Suppressor macrophage treated with lipopolysaccharide for 4 hours (primary cell): ENCODE data around the gene SCG3.

Experiments used
- DNase-seq: peaks from one replicate; pipeline ENCODE4 v3.0.0-alpha.2; 2020

The SCG3 gene

DNA sequence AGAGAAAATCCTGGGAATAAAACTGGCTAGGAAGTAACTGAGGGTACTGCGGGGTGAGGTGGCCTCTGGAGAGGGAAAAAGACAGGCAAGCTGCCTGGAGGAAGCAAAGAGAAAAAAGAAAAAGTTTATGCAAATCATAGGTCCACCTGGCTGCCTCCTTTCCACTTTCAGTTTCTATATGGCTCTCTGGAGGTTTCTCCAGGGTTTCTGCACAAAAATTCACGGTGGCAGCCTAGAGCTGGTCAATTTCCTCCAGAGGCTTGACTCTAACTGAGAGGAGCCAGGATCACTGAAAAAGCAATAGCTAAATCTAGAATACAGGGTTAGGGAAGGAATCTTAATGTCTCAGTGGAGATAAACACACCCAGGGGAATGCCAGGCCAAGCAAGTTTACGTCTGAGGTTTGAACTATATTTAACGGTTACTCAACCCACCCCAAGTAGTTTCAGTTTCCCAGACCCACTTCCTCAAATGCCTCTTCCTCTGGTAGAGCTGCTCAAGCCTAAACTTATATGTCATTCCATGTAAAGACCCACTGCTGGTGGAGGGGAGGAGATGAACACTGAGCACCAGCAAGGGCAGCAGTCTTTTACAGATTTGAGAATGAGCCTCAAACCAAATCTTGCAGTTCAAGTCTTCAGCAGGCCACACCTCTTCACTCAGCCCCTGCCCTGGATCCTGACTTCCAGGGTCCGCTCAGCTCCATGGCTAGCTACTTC, 50.4 kb downstream of the SCG3 start:
- DNase-seq = peak; percentile 96

DNA sequence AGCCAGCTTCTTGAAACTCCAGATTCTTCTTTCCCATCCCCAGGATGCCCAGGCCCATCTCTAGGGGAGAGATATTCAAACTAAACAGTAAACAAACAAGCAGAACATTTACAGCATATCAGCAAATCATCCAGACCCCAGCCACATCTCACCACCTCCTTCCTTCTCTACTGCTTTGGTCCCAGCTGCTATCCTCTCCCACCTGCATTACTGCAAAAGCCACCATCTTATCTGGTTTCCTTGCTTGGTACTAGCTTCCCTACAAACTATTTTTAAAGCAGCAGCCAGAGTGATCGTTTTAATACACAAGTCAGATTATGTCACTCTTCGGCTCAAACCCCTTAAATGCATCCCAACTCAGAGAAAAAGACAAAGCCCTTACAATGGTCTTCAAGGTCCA, 51.3 kb downstream of the SCG3 start:
- no peak for DNase-seq

DNA sequence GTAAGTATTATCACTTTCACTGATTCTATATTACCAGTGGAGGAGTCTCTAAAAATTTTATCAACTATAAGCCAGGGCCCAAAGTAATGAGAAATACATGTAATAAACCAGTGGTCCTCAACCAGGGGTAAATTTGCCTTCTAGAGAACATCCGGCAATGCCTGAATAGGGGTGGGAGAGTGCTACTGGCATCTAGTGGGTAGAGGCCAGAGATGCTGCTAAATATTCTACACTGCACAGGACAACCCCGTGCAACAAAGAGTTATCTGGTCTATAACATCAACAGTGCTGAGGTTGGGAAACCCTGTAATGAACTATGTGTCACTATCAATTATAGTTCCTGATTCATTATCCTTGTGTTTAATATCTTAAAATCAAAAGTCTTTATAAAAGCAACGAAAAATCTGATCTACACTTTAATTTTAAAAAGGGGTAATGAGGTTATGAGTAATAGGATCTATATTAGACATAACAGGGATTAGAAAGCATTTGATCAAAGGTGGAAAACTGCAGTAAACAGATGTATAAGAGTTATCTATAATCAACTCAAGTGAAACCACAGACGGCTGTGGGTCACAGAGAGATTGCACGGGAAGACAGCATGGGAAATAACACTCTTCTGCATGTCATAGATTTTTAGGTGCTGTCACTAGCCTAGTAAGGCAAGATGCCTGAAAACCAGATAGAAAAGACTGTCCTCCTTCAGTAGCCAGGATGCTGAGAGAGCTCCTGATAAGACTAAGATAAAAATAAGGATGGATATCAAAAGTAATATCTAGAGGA, 54.1 kb downstream of the SCG3 start:
- DNase-seq = peak; percentile 37

DNA sequence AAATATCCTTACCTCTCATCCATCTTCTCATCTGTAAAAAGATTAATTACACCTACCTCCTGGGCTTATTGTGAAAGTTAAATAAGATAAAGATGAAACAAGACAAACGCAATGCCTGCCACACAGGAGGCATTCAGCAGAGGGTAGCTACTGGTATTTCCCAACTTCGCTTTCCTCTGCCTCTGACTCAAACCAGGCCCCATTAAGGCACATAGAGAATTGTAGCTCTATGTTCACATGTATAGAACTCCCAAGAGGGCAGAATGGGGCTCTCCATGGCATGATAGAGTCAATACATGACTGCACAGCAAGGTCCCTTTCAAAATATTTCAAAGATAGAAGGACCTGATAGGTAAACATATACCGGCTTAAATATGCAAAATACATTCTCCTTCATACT, 54.8 kb downstream of the SCG3 start:
- peak; percentile 71 for DNase-seq

DNA sequence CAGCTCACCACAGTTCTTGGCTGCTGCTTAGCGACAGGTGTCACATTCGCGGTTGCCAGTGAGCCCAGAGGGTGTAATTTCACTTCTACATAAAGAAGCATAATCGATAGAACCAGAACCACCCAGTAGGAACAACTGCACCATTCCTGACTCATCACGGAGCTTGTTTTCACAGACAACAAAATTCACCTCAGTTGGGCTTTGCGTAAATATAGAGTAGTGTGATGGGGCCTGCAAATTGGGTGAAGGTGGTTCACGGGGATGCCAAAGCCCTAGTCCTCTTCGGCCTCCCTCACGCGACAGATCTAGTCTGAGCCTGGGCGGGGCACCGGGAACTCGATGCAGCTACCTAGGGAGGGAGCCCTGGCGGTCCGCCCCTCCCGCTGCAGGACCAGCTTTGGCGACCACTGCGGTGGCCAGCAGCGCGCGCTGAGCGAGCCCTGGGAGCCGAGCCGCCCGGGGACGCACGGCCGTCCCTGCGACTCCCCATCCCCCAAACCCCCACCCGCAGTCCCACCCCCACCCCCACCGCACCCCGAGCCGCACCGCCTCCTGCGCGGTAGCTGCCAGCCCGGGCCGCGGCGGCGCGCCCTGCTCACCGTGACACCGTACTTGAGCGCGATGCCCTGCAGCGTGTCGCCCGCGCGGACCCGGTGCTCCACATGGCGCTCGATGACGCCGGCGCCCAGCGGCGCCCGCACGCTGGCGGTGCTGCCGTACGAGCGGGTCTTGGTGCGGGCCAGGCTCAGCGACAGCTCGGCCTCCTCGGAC, 55.6 kb downstream of the SCG3 start:
- peak; percentile 29 for DNase-seq

DNA sequence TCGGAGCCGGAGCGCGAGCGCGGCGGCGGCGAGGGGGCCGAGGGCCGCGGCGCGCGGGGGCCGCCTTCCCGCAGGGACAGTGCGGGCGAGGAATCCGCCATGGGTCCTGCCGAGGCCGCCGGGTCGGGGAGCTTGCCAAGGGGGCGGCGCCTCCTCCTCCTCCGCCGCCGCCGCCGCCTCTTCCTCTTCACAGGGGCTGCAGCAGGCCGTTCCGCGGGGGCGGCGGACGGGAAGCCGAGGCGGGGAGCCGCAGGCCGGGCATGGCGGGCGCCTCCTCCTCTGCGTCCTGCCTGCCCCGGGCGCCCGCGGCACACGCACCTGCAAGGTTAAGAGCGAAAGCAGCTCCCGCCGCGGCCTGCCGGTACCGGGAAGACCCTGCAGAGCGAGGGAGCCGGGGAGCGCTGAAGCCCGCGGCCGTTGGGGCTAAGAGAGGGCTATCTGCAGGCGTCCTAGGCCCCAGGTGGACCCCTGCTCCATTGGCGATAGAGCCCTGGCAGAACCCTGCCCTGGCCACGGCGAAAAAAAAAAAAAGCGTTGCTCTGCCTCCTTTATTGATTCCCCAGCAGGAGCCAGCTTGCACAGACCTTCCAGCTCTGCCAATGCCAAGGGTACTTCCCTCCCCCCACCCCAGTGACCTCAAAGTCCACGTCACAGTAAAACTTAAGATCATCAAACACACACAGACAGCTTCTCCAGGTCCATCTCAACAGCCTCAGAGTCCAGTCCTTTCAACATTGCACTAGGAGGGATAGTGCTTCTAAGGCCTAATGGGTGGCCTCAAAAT, 56.4 kb downstream of the SCG3 start, which contains the start of gene LYSMD2:
LYSMD2 (minus strand) TSS at position 134 of the 784 bp plus-strand sequence; CDS start at position 101, 33 bp downstream.
- peak; percentile 75 for DNase-seq

DNA sequence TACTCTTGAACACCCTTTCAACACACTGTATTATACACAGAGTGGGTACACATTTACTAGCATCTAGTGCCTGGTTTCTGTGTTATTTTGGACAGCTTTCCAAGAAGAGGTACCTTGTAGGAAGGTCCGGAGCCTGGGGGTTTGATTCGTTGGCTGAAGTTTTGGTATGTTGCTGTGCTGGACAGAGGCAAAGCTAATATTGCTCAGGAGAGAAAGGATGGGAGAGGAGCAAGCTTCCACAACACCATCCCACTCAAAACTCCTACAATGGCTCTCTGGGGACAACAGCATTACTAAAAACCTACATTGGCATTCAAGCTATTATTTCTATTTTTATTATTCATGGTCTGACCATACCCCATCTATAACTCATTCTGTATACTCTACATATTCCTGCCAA, 57.2 kb downstream of the SCG3 start:
- DNase-seq = no peak

DNA sequence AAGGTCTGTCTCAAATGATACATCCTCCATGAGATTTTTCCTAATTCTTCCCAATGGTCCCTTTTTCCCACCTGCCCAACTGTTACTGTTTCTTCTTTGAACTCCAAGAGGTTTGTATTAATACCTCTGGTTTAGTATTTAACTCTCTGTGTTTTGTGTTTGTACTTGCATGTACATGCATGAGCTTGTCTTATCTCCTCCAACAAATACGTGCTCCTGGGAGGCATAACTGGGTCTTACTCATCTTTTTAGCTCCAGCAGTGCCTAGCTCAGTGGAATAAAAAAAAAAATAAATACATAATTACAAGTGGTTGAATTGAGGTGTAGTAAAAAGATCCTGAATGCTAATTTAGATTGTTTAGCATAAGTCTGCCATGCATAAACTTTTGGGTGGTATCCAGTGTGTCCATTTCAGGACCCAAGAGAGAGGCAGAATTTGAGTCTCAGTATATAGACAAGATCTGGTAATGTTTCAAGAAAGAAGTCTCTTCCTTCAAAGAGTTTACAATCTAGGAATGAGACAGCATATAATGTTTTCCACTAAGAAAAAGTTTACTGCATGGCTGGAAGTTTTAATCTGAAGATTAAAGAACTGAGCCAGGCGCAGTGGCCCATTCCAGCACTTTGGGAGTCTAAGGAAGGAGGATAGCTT, 57.9 kb downstream of the SCG3 start:
- DNase-seq = no peak

DNA sequence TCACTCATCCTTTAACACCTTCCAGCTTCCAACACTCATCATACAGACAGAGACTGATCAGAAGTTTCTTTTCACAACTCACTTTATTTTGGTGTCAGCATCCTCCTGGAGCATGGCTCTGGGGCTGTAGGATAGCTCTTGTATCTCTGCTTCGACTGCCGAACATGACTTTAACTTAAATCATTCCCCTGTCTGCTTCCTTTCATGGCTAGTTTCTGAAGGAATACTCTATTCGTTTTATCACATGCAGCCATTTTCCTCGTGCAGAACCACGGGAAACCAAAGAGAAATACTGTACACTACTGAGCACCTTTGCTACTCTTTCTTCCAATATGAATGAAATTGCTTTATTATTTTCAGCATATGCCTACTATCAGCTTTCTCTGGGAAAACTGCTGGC, 68.0 kb downstream of the SCG3 start:
- DNase-seq = no peak

DNA sequence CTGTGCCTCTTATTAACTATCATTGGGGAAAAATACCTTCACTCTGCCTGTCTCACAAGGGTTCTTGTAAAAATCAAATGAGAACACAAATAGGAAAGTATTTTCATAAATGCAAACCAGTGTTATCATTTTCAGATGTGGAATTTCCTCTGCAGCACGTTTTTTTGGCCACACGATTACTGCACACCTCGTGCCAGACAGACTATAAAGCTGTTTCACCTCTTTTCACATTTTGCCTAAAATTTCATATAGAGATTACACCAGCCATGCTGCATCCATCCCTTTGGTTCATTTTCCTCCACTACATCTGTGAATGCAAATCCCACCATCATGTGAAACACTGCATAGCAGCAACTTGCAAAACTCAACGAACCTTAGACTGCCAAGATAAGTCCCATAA, 68.9 kb downstream of the SCG3 start:
- no peak for DNase-seq

DNA sequence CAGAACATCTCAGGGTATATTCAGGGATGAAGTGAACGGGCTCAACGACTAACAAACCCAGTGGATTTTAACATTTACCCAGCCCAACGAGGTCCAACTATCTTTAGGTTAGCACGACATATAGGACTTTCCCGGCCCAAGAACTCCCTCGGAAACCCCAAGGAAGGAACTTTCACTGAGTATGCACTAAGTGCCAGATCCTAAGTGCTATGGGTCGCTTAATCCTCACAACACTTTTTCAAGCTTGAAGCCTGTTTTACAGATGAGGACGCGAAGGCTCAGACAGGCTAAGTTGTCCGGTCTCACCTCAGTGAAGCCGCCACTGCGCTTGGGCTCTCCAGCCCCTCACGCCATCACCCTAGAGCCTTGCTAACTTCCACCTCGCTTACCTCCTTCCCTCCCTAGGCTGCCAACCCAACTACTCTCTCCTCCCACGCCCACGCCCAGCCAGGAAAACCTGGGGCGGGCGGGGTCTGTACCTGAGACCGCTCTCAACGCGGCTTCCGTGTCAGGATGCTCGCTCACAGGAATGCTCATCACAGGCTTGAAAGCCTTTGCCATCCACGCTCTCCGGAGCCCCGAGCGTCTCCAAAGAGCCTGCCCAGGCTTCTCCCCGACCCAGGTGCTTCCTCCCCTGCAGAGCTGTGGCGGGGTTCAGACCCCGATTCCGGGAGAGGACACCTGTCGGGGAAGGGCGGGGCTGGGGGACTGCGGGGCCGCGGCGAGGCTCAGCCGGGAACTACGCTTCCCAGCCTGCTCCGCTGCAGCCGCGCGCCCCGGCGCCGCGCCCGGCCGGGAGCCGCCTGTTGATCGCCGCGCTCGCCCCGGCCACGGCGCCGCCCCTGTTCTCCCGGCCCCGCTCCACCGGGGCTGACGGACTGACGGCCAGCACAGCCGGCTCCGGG, 69.7 kb downstream of the SCG3 start, which contains the start of gene TMOD2:
TMOD2 (plus strand) TSS at position 806 of the 905 bp plus-strand sequence. CDS start 14,845 bp downstream, outside the sequence.
- peak; percentile 47 for DNase-seq

DNA sequence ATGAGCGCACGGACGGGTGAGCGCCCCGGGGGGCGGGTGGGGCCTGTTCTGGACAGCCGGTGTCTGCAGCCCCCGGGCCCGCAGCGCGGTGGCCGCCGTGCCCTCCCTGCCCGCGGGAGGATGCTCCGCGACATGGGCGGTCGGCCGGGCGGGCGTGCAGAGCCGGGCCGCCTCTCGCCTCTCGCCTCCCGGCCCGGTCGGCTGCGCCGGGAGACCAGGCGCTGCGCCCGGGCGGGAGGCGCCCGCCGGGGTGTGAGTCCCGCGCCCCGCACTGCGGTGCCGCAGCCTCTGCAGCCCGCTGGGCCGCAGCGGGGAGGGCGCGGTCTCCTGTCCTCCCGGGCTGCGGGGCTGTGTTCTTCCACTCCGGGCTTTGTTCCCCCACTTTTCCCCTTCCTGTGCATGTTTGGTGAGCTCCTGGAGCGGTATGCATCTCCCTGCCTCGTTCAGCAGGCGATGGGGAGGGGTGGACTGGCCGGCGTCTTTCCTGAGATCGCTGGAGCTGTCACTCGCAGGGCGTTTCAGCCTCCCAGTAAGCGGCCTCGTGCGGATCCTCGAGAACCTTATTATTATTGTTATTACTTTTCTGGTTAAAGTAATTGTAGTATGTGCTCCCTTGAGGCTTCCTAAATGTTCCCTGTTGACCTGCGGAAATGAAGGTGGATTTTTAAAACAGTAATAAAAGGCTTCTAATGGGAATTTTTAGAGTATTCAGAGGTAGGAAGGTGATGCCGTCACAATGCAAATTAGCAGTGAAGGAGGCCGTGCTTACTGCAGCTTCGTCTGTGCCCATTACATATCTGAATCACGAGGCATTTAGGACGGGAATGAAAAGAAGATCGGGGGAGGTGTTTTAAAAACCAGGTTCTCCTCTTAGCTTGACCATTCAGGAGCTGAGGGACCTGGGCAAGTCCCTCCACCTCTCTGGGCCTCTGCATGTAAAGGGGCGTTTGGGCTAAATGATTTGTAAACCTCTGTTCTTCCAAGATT, 70.7 kb downstream of the SCG3 start:
- DNase-seq = no peak

DNA sequence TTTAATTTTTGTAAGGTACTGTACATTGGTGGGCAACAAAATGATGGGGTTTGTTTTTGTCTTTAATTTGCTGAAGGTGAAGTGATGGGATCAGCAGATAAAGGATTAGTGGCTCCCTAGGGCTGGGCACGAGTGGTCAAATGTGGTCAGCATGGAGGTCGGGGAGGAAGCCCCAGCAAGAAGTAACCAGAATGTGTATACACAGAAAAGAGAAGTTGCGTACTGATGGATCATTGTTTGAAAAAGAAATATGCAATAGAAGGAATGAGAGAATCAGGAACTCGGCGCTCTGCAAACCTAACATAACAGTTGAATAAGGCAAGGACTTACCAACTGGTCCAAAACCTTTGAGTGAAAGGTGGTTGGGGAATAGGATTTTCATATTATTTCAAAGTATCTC, 71.6 kb downstream of the SCG3 start:
- DNase-seq = peak; percentile 70

DNA sequence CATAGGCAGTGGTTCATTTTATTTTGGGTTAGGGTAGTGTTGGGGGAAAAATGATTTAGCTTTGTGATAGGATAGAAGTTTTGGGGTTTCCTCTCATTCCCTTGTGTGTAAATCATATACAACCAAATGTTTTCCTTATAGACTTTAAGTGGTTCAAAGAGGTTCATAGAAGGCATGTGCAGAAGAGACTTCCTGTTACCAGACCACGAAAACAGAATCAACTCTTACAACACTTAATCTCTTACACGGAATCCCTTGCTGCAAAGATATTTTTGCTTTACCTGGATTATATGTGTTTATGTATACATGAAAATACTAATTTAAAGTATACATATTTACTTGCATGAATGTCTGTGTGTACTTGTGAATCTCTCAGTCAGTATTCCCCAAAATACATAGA, 73.0 kb downstream of the SCG3 start:
- DNase-seq = no peak

DNA sequence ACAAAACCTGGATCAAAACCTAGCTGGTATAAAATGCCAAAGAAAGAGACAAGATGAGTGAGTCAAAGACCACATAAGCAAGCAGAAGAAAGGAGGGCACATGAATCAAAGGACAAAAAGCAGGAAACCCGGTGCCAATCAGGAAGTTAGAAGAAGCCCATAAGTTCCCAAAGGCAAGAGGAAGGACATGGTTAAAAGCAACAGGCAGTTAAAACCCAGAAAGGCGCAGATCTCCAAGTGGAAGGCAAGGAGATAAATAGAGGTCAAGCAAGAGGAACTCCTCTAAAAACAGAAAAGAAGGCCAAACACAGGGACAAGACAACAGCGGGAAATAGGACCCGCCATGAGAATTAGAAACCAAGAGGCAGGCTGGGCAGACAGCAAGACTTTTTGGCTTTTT, 74.5 kb downstream of the SCG3 start:
- no peak for DNase-seq

DNA sequence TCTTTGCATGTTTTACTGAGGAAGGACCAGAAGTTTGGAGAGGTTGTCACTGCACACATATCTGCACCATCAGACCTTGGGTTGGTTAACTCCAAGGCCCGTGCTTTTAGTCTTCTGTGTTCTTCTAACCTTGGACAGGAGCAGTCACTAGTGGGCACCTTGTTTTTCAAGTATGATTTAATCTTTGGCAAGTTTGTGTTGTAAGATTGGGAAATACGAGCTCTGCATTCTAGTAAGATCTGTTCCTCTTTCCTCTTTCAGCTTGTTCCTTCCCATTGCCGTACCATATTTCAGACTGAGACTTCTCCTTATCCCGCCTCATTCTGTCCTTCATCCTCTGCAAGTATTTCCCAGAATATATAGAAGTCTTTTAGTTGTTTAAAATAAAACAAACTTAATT, 75.2 kb downstream of the SCG3 start:
- peak; percentile 79 for DNase-seq

DNA sequence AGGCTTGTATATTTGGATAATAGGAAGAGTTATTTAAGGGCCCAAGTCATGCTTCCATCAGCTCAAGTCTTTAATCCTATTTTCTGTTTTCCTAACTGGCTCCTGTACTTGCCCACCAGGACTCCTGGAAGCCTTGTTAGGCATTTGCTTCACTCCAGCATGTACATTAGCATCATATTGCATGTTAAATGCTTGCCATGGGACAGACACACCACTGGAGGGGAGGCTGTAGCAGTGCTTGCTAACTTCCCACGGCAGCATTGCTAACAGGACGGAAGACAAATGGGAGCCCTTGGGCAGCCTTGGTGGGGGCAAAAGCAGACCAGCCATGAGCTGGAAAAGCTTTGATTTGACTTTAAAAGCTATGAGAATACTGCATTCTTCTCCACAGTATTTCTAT, 76.1 kb downstream of the SCG3 start:
- no peak for DNase-seq

DNA sequence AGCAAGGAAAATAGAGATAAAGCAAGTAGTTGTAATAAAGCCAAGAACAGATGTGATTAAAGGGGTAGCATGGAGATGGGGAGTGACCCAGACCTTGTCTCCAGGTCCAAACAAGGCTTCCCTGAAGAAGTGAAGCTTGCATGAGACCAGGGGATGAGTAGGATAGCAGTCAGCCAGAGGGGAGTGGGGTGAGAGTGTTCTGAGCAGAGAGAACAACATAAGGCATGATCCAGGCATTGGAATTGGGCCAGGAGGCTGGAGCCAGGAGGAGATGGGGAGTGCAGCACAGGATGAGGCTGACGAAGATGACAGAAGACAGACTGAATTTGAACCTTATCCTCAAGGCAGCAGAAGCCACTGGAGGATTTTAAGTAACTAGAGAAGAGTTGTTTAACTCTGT, 77.3 kb downstream of the SCG3 start:
- no peak for DNase-seq

DNA sequence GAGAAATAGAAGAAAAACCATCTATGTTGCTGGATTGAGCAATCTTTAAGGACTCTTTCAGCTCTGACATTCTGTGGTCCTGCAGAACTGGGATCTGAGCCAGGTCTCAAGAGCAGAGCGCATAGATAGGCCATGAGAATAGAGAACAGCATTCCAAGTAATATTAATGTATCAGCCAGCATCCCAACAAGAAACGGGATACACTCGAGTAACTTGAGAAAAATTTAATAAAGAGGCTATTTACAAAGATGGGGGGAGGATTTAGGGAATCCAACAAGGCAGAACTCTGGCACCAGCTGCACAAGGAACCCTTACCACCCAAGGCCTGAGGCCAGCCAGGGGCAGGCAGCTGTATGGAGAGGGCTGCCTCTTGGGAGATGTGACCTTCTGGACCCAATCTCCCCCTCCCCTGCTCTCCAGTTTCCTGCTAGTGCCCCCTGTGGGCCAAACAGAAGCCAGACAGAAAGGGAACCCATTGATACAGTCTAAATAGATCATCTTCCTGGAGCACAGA, 78.3 kb downstream of the SCG3 start:
- peak; percentile 25 for DNase-seq
